Muscle layer of colon (tissue), 2 donors: ENCODE measurements around the gene BCL11B.

Source experiments
- H3K27ac ChIP-seq: one replicate; pipeline ENCODE4 v1.7.0; 2013; ENCODE audit warnings: low read depth, mild to moderate bottlenecking, low read length, moderate library complexity
- H3K27me3 ChIP-seq, 2 donors: one replicate each; pipeline ENCODE4 v1.7.0; 2013; ENCODE audit warnings: low read length in 2 of 2, mild to moderate bottlenecking in 2 of 2; ENCODE audit not compliant: insufficient read depth in 2 of 2, control insufficient read depth in 1 of 2
- H3K36me3 ChIP-seq: one replicate; pipeline ENCODE4 v1.7.0; 2013; ENCODE audit warnings: mild to moderate bottlenecking, low read length; ENCODE audit not compliant: insufficient read depth
- H3K4me1 ChIP-seq: one replicate; pipeline ENCODE4 v1.7.0; 2013; ENCODE audit warnings: mild to moderate bottlenecking, low read length; ENCODE audit not compliant: insufficient read depth
- H3K4me3 ChIP-seq, 2 donors: one replicate each; pipeline ENCODE4 v1.7.0; 2013; ENCODE audit warnings: low read length in 2 of 2, low read depth in 1 of 2, mild to moderate bottlenecking in 1 of 2, moderate library complexity in 1 of 2
- H3K9ac ChIP-seq: one replicate; pipeline ENCODE4 v1.7.0; 2013; ENCODE audit warnings: low read length
- H3K9me3 ChIP-seq: one replicate; pipeline ENCODE4 v1.7.0; 2013; ENCODE audit warnings: mild to moderate bottlenecking, low read length
- donor health status: abdominal sarcoma.
- donor health status: Adenocarcinoma of cecum.

BCL11B gene

DNA sequence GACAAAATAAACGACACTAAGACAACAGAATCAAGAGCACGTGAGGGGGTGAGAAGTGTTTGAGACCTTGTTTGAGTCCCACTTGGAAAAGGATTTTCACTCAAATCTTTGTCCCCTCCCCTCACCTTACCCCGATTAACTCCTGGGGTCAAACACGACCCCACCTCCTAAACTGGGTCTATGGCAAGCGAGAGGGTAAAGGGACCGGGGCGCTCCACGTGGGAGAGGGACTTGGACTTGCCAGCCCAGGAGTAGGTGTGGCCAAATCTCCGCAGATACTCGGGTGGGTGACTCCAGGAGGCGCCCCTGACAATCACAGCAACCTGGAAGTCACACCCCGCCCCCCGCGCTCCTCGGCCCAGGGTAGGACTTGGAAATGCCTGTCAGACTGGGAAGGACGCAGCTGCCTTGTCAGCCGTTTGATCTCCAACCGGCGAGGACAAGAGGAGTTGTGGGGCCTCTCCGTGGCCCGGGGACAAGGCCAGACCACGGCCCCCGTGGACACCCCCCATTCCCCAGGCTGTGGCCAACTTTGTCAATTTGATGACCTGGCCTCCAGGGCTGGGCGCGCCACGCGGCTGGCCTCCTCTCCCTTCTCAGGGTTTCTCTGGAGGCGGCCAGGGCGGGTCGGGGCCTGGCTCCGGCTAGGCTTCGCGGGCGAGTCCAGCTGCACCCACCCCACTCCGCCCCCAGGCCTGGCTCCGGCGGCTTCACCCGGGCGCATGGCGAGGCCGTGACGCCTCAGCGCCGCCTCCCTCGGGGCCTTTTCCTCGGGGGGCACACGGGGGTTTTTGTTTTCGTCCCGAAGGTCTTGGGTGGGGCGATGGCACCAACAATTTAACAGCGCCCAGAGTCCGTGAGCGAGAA, 1.1 kb upstream of the BCL11B start:
- H3K27me3 ChIP-seq, result peaks cover 26 to 55% of the 10 kb centered on the region in 2 donors
- H3K4me1 ChIP-seq, result peaks cover 25% of the 10 kb centered on the region
- H3K4me3 ChIP-seq, result no peak overlapping the region
- H3K9me3 ChIP-seq, result no peaks in the 10 kb centered on the region
- H3K36me3 ChIP-seq, result no peaks in the 10 kb centered on the region
- H3K9ac ChIP-seq, result no peak overlapping the region
- H3K27ac ChIP-seq, result no peak overlapping the region

DNA sequence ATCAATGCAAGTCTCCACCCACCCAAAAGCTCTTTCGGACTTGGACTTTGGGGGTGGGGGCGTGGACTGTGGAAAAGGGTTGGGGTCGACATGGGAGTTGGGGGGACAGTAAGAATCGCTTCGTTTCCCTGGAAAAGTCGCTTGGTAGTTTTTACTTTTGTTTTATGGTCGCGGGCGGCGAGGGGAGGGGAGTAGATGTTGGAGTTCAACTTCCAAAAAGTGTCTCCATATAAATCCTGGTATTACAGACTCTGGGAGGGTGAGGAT, 568 bp upstream of the BCL11B start:
- Histone ChIP-seq H3K27ac (no peak overlapping the region), H3K4me3 (no peak overlapping the region), H3K9me3 (no peaks in the 10 kb centered on the region), H3K9ac (no peak overlapping the region), H3K36me3 (no peaks in the 10 kb centered on the region), H3K27me3 (peaks cover 31 to 60% of the 10 kb centered on the region in 2 donors), H3K4me1 (peaks cover 25% of the 10 kb centered on the region)

DNA sequence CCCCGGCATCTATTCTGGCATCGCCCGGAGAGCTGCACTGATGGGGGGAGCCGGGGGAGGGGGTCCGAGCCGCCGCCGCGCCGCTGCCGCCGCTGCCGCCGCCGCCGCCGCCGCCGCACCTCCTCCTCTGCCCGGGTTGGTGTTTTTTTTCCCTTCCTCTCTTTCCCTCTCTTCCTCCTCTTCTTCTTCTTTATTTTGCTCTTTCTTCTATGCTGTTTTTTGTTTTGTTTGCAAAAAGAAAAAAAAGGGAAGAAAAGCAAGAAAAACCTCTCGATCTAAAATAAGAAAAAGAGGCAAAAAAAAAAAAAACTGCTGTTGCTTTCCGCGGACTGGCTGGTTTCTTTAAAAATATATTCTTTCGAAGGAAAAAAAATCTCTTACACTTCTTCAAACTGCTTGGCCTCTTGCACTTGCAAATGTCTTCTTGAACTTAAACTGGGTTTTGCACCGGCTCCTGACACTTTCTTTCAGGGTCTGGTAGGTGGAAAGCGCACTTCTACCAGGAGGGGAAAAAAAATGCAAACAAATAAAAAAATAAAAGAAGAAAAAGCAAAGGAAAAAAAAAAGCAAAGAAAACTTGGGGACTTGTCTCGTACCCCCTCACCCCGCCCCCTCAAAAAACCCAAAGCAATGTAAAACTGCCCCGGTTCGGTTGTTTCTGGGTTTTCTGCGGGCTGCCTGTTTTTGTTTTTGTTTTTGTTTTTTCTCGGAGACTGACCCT, 616 bp downstream of the BCL11B start:
- no peaks in the 10 kb centered on the region for H3K36me3 ChIP-seq
- H3K4me3 ChIP-seq, result peak overlapping the region in 1 of 2 donors; percentile 17
- H3K4me1 ChIP-seq, result peaks cover 25% of the 10 kb centered on the region
- H3K27ac ChIP-seq, result no peak overlapping the region
- H3K27me3 ChIP-seq, result peaks cover 40 to 71% of the 10 kb centered on the region in 2 donors
- H3K9me3 ChIP-seq, result no peaks in the 10 kb centered on the region
- H3K9ac ChIP-seq, result no peak overlapping the region

GRCh38 chr14:99270458-99271220, 1.4 kb downstream of the BCL11B start:
- peaks cover 40 to 75% of the 10 kb centered on the region in 2 donors for H3K27me3 ChIP-seq
- H3K4me1 ChIP-seq, result peaks cover 25% of the 10 kb centered on the region

DNA sequence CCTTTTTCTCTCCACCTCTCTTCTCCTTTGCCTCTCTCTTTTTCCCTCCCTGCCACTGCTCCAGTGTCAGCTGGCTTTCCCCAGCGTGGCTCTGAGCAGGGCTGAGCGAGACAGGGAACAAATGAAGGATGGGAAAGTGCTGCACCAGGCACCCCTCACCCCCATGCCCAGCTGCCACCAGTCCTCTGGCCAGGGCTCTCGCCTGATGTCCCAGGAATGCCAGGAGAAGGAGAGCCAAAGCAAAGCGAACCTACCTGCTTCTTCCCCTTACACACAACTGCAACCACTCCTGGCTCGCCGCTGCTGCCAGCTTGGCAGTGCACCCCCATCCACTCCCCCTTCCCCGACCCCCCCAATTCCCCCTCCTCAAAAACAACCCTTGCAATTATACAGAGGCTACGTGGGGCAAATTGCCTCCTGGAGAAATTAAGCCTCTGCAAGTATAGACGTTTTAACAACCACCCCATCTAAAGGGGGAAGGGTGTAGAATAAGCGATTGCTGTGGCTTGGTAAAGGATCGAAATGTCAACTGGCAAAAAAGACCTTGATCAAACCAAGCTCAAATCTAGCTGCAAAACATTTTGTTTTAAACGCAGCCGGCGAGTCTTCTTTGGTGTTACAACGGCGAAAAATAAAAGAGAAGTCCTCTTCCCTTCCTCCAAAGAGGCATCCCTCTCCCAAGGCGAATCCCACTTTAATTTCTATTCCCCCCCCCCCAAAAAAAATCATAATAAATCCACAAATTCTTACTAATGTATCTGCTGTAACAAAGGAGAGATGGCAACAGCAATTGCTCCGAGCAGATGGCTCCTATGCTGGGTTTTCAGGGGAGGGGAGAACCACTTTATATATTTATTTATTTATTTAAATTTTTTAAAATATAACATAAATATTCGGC, 2.9 kb downstream of the BCL11B start:
- peaks cover 22% of the 10 kb centered on the region for H3K4me1 ChIP-seq
- no peak overlapping the region for H3K9ac ChIP-seq
- no peaks in the 10 kb centered on the region for H3K9me3 ChIP-seq
- H3K27ac ChIP-seq, result no peak overlapping the region
- H3K27me3 ChIP-seq, result peaks cover 39 to 72% of the 10 kb centered on the region in 2 donors
- no peaks in the 10 kb centered on the region for H3K36me3 ChIP-seq
- no peak overlapping the region for H3K4me3 ChIP-seq

More at GRCh38 chr14:99270458-99271220, 1.4 kb downstream of the BCL11B start:
- H3K9ac ChIP-seq, result no peak overlapping the region
- no peaks in the 10 kb centered on the region for H3K36me3 ChIP-seq
- no peak overlapping the region for H3K27ac ChIP-seq
- no peaks in the 10 kb centered on the region for H3K9me3 ChIP-seq
- H3K4me3 ChIP-seq, result no peak overlapping the region

GRCh38 chr14:99267837-99268781, 3.9 kb downstream of the BCL11B start:
- Histone ChIP-seq H3K4me1 (peaks cover 18% of the 10 kb centered on the region), H3K9ac (no peak overlapping the region), H3K4me3 (no peak overlapping the region), H3K36me3 (no peaks in the 10 kb centered on the region), H3K27me3 (peaks cover 38 to 63% of the 10 kb centered on the region in 2 donors), H3K27ac (no peak overlapping the region), H3K9me3 (no peaks in the 10 kb centered on the region)

DNA sequence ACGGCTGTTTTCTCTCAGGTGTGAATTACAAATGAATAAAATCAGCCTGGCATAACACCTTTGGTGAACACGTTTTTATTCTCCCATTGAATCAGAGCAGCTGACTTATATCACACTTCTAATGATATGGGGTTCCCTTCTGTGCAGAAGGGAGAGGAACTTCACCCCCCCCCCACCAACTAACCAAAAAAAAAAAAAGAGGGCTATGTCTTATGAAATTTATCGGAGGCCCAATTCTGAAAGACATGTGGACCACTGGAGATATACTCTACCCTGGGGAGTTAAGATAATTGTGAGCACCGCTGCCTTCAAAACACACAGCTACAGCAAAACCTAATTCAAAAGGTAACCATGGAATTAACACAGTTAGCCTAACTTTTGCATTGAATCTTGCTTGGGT, 4.6 kb downstream of the BCL11B start:
- no peaks in the 10 kb centered on the region for H3K9me3 ChIP-seq
- H3K4me1 ChIP-seq, result peaks cover 11% of the 10 kb centered on the region
- H3K27ac ChIP-seq, result no peak overlapping the region
- peaks cover 30 to 58% of the 10 kb centered on the region in 2 donors for H3K27me3 ChIP-seq
- no peak overlapping the region for H3K4me3 ChIP-seq
- H3K9ac ChIP-seq, result no peak overlapping the region
- H3K36me3 ChIP-seq, result no peaks in the 10 kb centered on the region

DNA sequence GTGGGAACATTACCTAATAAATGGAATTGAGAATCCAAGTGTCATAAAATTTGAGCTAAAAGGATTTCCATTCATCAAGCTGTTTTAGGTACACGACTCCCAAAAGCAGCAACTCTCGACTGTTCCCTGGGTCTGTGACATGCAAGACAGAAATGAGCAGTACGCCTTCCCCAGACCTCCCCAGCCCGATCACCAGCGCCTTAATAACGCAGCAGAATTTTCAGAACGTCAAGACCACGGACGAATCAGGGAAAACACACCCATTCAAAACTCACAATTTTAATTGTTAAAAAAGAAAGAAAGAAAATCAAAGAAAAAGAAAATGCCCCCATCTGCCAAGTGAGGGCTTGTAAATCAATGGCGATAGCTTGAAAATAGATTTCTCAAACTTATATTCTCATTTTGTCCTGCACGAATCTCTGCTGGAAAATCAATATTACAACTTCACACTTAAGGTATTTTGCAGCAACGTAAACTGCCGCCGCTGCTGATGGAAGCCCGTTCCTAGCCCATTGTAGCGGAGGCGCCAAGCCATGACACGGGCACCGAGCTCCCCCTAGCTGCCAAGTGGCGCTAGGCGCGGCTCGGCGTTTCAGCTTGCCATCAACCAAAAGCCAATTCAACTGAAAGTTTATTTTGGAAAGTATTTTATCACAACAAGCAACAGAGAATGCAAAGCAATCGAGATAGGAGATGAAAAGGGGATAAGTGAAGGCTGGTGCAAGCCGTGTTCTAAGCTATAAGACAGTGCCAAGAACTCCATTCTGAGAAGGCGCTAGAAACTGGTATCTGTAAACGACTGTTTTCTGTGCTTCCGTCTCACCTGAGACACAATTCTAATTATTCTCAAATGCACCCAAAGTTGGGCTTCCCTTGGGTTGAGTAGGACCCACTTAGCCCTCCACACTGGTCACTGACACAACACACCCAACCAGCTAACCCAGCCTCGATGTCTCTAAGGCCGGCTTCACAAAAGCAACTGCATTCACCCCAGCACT, 5.5 kb downstream of the BCL11B start:
- peaks cover 2% of the 10 kb centered on the region for H3K4me1 ChIP-seq
- no peaks in the 10 kb centered on the region for H3K36me3 ChIP-seq
- H3K4me3 ChIP-seq, result no peak overlapping the region
- peaks cover 21 to 54% of the 10 kb centered on the region in 2 donors for H3K27me3 ChIP-seq
- H3K9me3 ChIP-seq, result no peaks in the 10 kb centered on the region
- H3K27ac ChIP-seq, result no peak overlapping the region
- H3K9ac ChIP-seq, result no peak overlapping the region

GRCh38 chr14:99265571-99265970, 6.4 kb downstream of the BCL11B start:
- Histone ChIP-seq H3K4me3 (no peak overlapping the region), H3K36me3 (no peaks in the 10 kb centered on the region), H3K9ac (no peak overlapping the region), H3K9me3 (no peaks in the 10 kb centered on the region), H3K27ac (no peak overlapping the region), H3K27me3 (peaks cover 20 to 46% of the 10 kb centered on the region in 2 donors), H3K4me1 (no peaks in the 10 kb centered on the region)
